CD4-positive, alpha-beta T cell (primary cell): Measurements from ENCODE around the gene TMEM187. TPM values are rescaled to one million over a fixed set of nuclear protein-coding genes. Genes with fewer than 3 reads are reported as not detected.

ENCODE experiments used
- ATAC-seq: fragments of 200-7000 bp; cut with Tn5 transposase; one replicate; pipeline ENCODE4 v1.10.0; 2022; ENCODE audit warnings: mild to moderate bottlenecking; ENCODE audit not compliant: poor library complexity
- CTCF ChIA-PET: fragments of 350-600 bp; sonication (Branson Sonifier 250); formaldehyde crosslinking; loops from one replicate; lab custom pipeline; 2021; ENCODE audit warnings: antibody characterized with exemption, inconsistent platforms; lab: Charles Lee
- POLR2A ChIA-PET: fragments of 350-600 bp; sonication (Branson Sonifier 250); formaldehyde crosslinking; loops from one replicate; lab custom pipeline; 2021; ENCODE audit warnings: antibody characterized with exemption, inconsistent platforms; lab: Charles Lee
- DNase-seq, 14 experiments: peaks; one replicate each; pipeline ENCODE4 v3.0.0-alpha.2; 2013 to 2020; ENCODE audit warnings: mixed read lengths in 2 of 14
- H3K27ac ChIP-seq, 2 donors: one replicate each; pipeline versions ENCODE4 v1.5.1 to v1.7.0; 2013; ENCODE audit warnings: low read length in 2 of 2, low read depth in 1 of 2, mild to moderate bottlenecking in 1 of 2
- H3K27me3 ChIP-seq, 2 experiments: 1 replicate in 1 of 2; 2 replicates in 1 of 2; pipeline versions ENCODE4 v1.6.1 to v1.7.0; 2013; ENCODE audit warnings: low read length in 2 of 2, control low read depth in 1 of 2, mild to moderate bottlenecking in 1 of 2, moderate library complexity in 1 of 2; ENCODE audit not compliant: insufficient read depth in 2 of 2, control insufficient read depth in 1 of 2
- H3K36me3 ChIP-seq: one replicate; pipeline ENCODE4 v1.6.1; 2013; ENCODE audit warnings: low read length, control low read depth; ENCODE audit not compliant: insufficient read depth
- H3K4me1 ChIP-seq: one replicate; pipeline ENCODE4 v1.6.1; 2013; ENCODE audit warnings: low read length, control low read depth; ENCODE audit not compliant: insufficient read depth
- H3K4me3 ChIP-seq: one replicate; pipeline ENCODE4 v1.5.1; 2013; ENCODE audit warnings: mild to moderate bottlenecking, low read length, moderate library complexity
- H3K9me3 ChIP-seq, 2 experiments: 1 replicate in 1 of 2; 2 replicates in 1 of 2; pipeline versions ENCODE4 v1.6.1 to v1.7.0; 2013; ENCODE audit warnings: low read length in 2 of 2, mild to moderate bottlenecking in 2 of 2, control low read depth in 1 of 2, moderate library complexity in 1 of 2; ENCODE audit not compliant: control insufficient read depth in 1 of 2, insufficient read depth in 1 of 2
- H3K27ac Mint-ChIP-seq: one replicate; pipeline ENCODE4 v1.8.0; 2020; ENCODE audit warnings: mixed read lengths
- H3K27me3 Mint-ChIP-seq: one replicate; pipeline ENCODE4 v1.8.0; 2021; ENCODE audit warnings: mixed read lengths
- H3K36me3 Mint-ChIP-seq: one replicate; pipeline ENCODE4 v1.8.0; 2021; ENCODE audit warnings: low read depth, mixed read lengths
- H3K4me1 Mint-ChIP-seq: one replicate; pipeline ENCODE4 v1.8.0; 2021; ENCODE audit warnings: low read depth, mixed read lengths
- H3K4me3 Mint-ChIP-seq: one replicate; pipeline ENCODE4 v1.8.0; 2020; ENCODE audit warnings: mild to moderate bottlenecking, mixed read lengths
- H3K9me3 Mint-ChIP-seq: one replicate; pipeline ENCODE4 v1.8.0; 2020; ENCODE audit warnings: mixed read lengths
- CTCF ChIP-seq: fragments of 200-600 bp; IDR thresholded peaks from one replicate; pipeline ENCODE4 v1.8.0; 2022; ENCODE audit warnings: antibody characterized with exemption, mild to moderate bottlenecking
- intact Hi-C, 2 experiments: fragments of 100-400 bp; cut with DNase I in 1 of 2; cut with micrococcal nuclease in 1 of 2; formaldehyde crosslinking; loops; one replicate each; pipeline versions ENCODE4 v1.15.1 to v1.9.0; 2023 to 2025; cut with DNase I, micrococcal nuclease
- total RNA-seq, 174 experiments: library from RNA in 2 of 174; stranded (reverse) in 2 of 174; gene quantifications; one replicate each; pipeline ENCODE4 v1.2.3 and lab custom pipeline; 2021 to 2026

The TMEM187 gene
- total RNA-seq, 2 experiments from 2014 or later = 1.4 to 2.0 TPM

GRCh38 chrX:153957224-153957623, 15.3 kb upstream of the TMEM187 start:
- no peaks in the 10 kb centered on the region for H3K27me3 ChIP-seq
- TF ChIP-seq CTCF = no peak
- no peak for ATAC-seq
- no peak overlapping the region for H3K27ac Mint-ChIP-seq
- no peaks in the 10 kb centered on the region for H3K9me3 ChIP-seq
- CTCF ChIA-PET = interaction anchor here (0.8 to 1.5 kb wide), 2 partner anchors 10 to 24 kb away, joined by 3 read pairs; no protein-coding TSS in a partner anchor
- intact Hi-C loops = no loop called here
- POLR2A ChIA-PET = no interaction called here
- peaks cover 9% of the 10 kb centered on the region for H3K4me1 ChIP-seq
- H3K36me3 Mint-ChIP-seq = peaks cover 54% of the 10 kb centered on the region
- no peak for DNase-seq
- H3K36me3 ChIP-seq = peaks cover 92% of the 10 kb centered on the region
- H3K4me3 Mint-ChIP-seq = no peak overlapping the region
- H3K27ac ChIP-seq = no peak overlapping the region
- no peaks in the 10 kb centered on the region for H3K9me3 Mint-ChIP-seq
- H3K4me3 ChIP-seq = no peak overlapping the region
- no peaks in the 10 kb centered on the region for H3K27me3 Mint-ChIP-seq
- peaks cover 4% of the 10 kb centered on the region for H3K4me1 Mint-ChIP-seq

GRCh38 chrX:153958605-153959004, 13.9 kb upstream of the TMEM187 start:
- intact Hi-C loops = no loop called here
- no peaks in the 10 kb centered on the region for H3K27me3 ChIP-seq
- Mint-ChIP-seq H3K36me3 (peaks cover 55% of the 10 kb centered on the region), H3K27me3 (no peaks in the 10 kb centered on the region), H3K9me3 (no peaks in the 10 kb centered on the region), H3K4me1 (no peaks in the 10 kb centered on the region), H3K27ac (no peak overlapping the region), H3K4me3 (no peak overlapping the region)
- peaks cover 2% of the 10 kb centered on the region for H3K4me1 ChIP-seq
- POLR2A ChIA-PET = no interaction called here
- CTCF ChIA-PET = interaction anchor here (1.5 kb wide), 1 partner anchor 12 kb away, joined by 3 read pairs; no protein-coding TSS in a partner anchor
- DNase-seq (no peak), ATAC-seq (no peak)
- no peak overlapping the region for H3K27ac ChIP-seq
- peaks cover 96% of the 10 kb centered on the region for H3K36me3 ChIP-seq
- H3K4me3 ChIP-seq = no peak overlapping the region
- TF ChIP-seq CTCF = no peak
- no peaks in the 10 kb centered on the region for H3K9me3 ChIP-seq

- Histone ChIP-seq H3K4me1 (peaks cover 5% of the 10 kb centered on the region), H3K27ac (no peak overlapping the region), H3K36me3 (peaks cover 95% of the 10 kb centered on the region), H3K4me3 (no peak overlapping the region), H3K9me3 (no peaks in the 10 kb centered on the region), H3K27me3 (no peaks in the 10 kb centered on the region)
- H3K27me3 Mint-ChIP-seq = no peaks in the 10 kb centered on the region
- no peak overlapping the region for H3K27ac Mint-ChIP-seq
- no peak overlapping the region for H3K4me3 Mint-ChIP-seq
- POLR2A ChIA-PET = no interaction called here
- DNase-seq (no peak), ATAC-seq (no peak)
- CTCF ChIA-PET = no interaction called here
- H3K36me3 Mint-ChIP-seq = peaks cover 49% of the 10 kb centered on the region
- intact Hi-C loops = no loop called here
- no peaks in the 10 kb centered on the region for H3K4me1 Mint-ChIP-seq
- no peak for TF ChIP-seq CTCF
- no peaks in the 10 kb centered on the region for H3K9me3 Mint-ChIP-seq
Observed at GRCh38 chrX:153959649-153960048, 12.9 kb upstream of the TMEM187 start.
